GM12878 (cell line): ENCODE measurements around the gene ZNRF3. TPM values are rescaled to one million over a fixed set of nuclear protein-coding genes. Genes with fewer than 3 reads are reported as not detected.

Experiments
- ATAC-seq: fragments of 200-7000 bp; cut with Tn5 transposase; 3 replicates; pipeline ENCODE4 v1.9.1; 2020; ENCODE audit warnings: mild to moderate bottlenecking, moderate library complexity
- BruUV-seq: library from RNA; stranded (reverse); fragments of 400-500 nt; replicated peaks from 2 replicates; lab custom pipeline; 2021; lab: Mats Ljungman, UMichigan
- CTCF ChIA-PET: fragments of 300-600 bp; sonication (Branson Sonifier 250); formaldehyde crosslinking; extraction: SDS; loops from one replicate; lab custom pipeline; 2021; ENCODE audit warnings: inconsistent platforms; lab: Yijun Ruan, JAX
- POLR2A ChIA-PET: fragments of 350-600 bp; formaldehyde crosslinking; extraction: SDS; loops from one replicate; lab custom pipeline; 2021; ENCODE audit warnings: inconsistent platforms; lab: Charles Lee
- RAD21 ChIA-PET: fragments of 300-600 bp; sonication (Branson Sonifier 250); formaldehyde crosslinking; loops from one replicate; lab custom pipeline; 2023; ENCODE audit warnings: antibody characterized with exemption; ENCODE audit not compliant: unreplicated experiment; lab: Charles Lee
- SMC1A ChIA-PET: fragments of 300-600 bp; sonication (Branson Sonifier 250); formaldehyde crosslinking; loops from one replicate; lab custom pipeline; 2023; ENCODE audit not compliant: unreplicated experiment, uncharacterized antibody; lab: Charles Lee
- DNase-seq: peaks from one replicate; pipeline ENCODE4 v3.0.0-alpha.2; 2011; ENCODE audit warnings: low read depth, low spot score
- FAIRE-seq: peaks from 3 replicates; lab custom pipeline; 2011; peaks lifted over from hg19 to GRCh38; lab: Jason Lieb, UNC
- H2AFZ ChIP-seq: 2 replicates; pipeline ENCODE4 v1.6.0; 2011; ENCODE audit warnings: low read depth, low read length, control low read depth; ENCODE audit not compliant: control insufficient read depth
- H3K27ac ChIP-seq: 2 replicates; pipeline ENCODE4 v1.5.1; 2011; ENCODE audit warnings: control low read depth; ENCODE audit not compliant: control insufficient read depth, insufficient read depth
- H3K27me3 ChIP-seq, 2 experiments: replicated peaks in 1 of 2; 2 replicates each; pipeline versions ENCODE4 v1.6.0 to v1.6.1; 2011; ENCODE audit warnings: low read length in 1 of 2; ENCODE audit not compliant: control insufficient read depth in 2 of 2, insufficient read depth in 2 of 2
- H3K36me3 ChIP-seq, 2 experiments: 2 replicates each; pipeline ENCODE4 v1.5.1; 2011; ENCODE audit warnings: low read length in 1 of 2; ENCODE audit not compliant: control insufficient read depth in 2 of 2, insufficient read depth in 2 of 2
- H3K4me1 ChIP-seq: 2 replicates; pipeline ENCODE4 v1.6.1; 2011; ENCODE audit warnings: mild to moderate bottlenecking, low read length, moderate library complexity, mixed read lengths; ENCODE audit not compliant: control insufficient read depth, insufficient read depth
- H3K4me2 ChIP-seq: 2 replicates; pipeline ENCODE4 v1.6.0; 2011; ENCODE audit warnings: control low read depth; ENCODE audit not compliant: control insufficient read depth, insufficient read depth
- H3K4me3 ChIP-seq: fragments of 200-600 bp; sonication (generic); 2 replicates; pipeline ENCODE4 v1.5.1; 2016
- H3K79me2 ChIP-seq: 2 replicates; pipeline ENCODE4 v1.6.0; 2011; ENCODE audit warnings: low read length; ENCODE audit not compliant: control insufficient read depth, insufficient read depth
- H3K9ac ChIP-seq: 2 replicates; pipeline ENCODE4 v1.8.0; 2011; ENCODE audit warnings: low read length, control low read depth, mixed read lengths; ENCODE audit not compliant: control insufficient read depth, insufficient read depth
- H3K9me3 ChIP-seq: replicated peaks from 3 replicates; pipeline ENCODE4 v1.5.1; 2011; ENCODE audit warnings: mild to moderate bottlenecking, low read length; ENCODE audit not compliant: control insufficient read depth, insufficient read depth
- H4K20me1 ChIP-seq: 2 replicates; pipeline ENCODE4 v1.6.0; 2011; ENCODE audit not compliant: control insufficient read depth, insufficient read depth
- BHLHE40 ChIP-seq, 2 experiments: fragments of 450-650 bp in 1 of 2; IDR thresholded peaks; 2 replicates each; pipeline ENCODE4 v1.6.1; 2011 to 2017; ENCODE audit warnings: low read depth in 2 of 2, borderline replicate concordance in 1 of 2, improper control_type of control experiment in 1 of 2, low read length in 1 of 2, mild to moderate bottlenecking in 1 of 2
- CEBPB ChIP-seq, 2 experiments: fragments of 150-350 bp in 1 of 2; IDR thresholded peaks; 2 replicates each; pipeline ENCODE4 v1.6.1; 2012 to 2014; ENCODE audit warnings: low read depth in 2 of 2, low read length in 2 of 2, borderline replicate concordance in 1 of 2, inconsistent platforms in 1 of 2
- CHD2 ChIP-seq: IDR thresholded peaks from 2 replicates; pipeline ENCODE4 v1.6.1; 2011; ENCODE audit warnings: low read depth, low read length, improper control_type of control experiment, borderline replicate concordance
- EP300 ChIP-seq, 2 experiments: fragments of 150-350 bp in 1 of 2; IDR thresholded peaks; 2 replicates each; pipeline ENCODE4 v1.6.1; 2011 to 2012; ENCODE audit warnings: low read depth in 2 of 2, low read length in 2 of 2, borderline replicate concordance in 1 of 2, improper control_type of control experiment in 1 of 2, inconsistent platforms in 1 of 2; ENCODE audit not compliant: control insufficient read depth in 1 of 2
- FOXK2 ChIP-seq: fragments of 450-650 bp; IDR thresholded peaks from 2 replicates; pipeline ENCODE4 v1.6.1; 2017; ENCODE audit warnings: mild to moderate bottlenecking, moderate library complexity
- HCFC1 ChIP-seq: fragments of 150-350 bp; IDR thresholded peaks from 2 replicates; pipeline ENCODE4 v1.6.1; 2014; ENCODE audit warnings: low read length
- IRF5 ChIP-seq: fragments of 450-650 bp; IDR thresholded peaks from 2 replicates; pipeline ENCODE4 v1.6.1; 2017; ENCODE audit warnings: borderline replicate concordance
- KLF5 ChIP-seq: fragments of 450-650 bp; IDR thresholded peaks from 2 replicates; pipeline ENCODE4 v1.6.1; 2014; ENCODE audit warnings: mild to moderate bottlenecking; ENCODE audit not compliant: partially characterized antibody
- MYB ChIP-seq: fragments of 150-350 bp; IDR thresholded peaks from 2 replicates; pipeline ENCODE4 v1.6.1; 2014; ENCODE audit warnings: mild to moderate bottlenecking, low read depth, low read length, borderline replicate concordance
- NFYA ChIP-seq: IDR thresholded peaks from 2 replicates; pipeline ENCODE4 v1.6.1; 2011; ENCODE audit warnings: low read depth, mild to moderate bottlenecking, low read length, improper control_type of control experiment, borderline replicate concordance
- NR2C2 ChIP-seq: IDR thresholded peaks from 2 replicates; pipeline ENCODE4 v1.6.1; 2011; ENCODE audit warnings: borderline replicate concordance, low read depth; ENCODE audit not compliant: control insufficient read depth, insufficient read length
- RCOR1 ChIP-seq: conservative IDR thresholded peaks from 2 replicates; pipeline ENCODE4 v1.6.1; 2012; ENCODE audit warnings: low read depth, low read length, improper control_type of control experiment
- RELA ChIP-seq: fragments of 450-650 bp; IDR thresholded peaks from 2 replicates; pipeline ENCODE4 v1.8.0; 2014; ENCODE audit warnings: borderline replicate concordance; ENCODE audit not compliant: partially characterized antibody
- SMC3 ChIP-seq: IDR thresholded peaks from 2 replicates; pipeline ENCODE4 v1.6.1; 2011; ENCODE audit warnings: low read length, improper control_type of control experiment, borderline replicate concordance
- SUPT20H ChIP-seq: IDR thresholded peaks from 2 replicates; pipeline ENCODE4 v1.6.1; 2011; ENCODE audit warnings: low read depth, mild to moderate bottlenecking, low read length, moderate library complexity, borderline replicate concordance; ENCODE audit not compliant: control insufficient read depth
- YY1 ChIP-seq: IDR thresholded peaks from 2 replicates; pipeline ENCODE4 v1.6.1; 2011; ENCODE audit warnings: low read depth, mild to moderate bottlenecking, low read length
- ZZZ3 ChIP-seq: IDR thresholded peaks from 2 replicates; pipeline ENCODE4 v1.6.1; 2011; ENCODE audit warnings: low read depth; ENCODE audit not compliant: control insufficient read depth, insufficient read length
- WGBS: methylation state at CpG from one replicate; pipeline ENCODE4 v1.1.6; 2016; ENCODE audit warnings: low lambda C conversion rate; ENCODE audit not compliant: insufficient replicate concordance, insufficient coverage; ENCODE audit errors: missing lambda C conversion rate; 5-methylcytosine and 5-hydroxymethylcytosine counted together
- in situ Hi-C: fragments of 300-500 bp; cut with MboI; formaldehyde crosslinking; loops from 9 replicates; pipeline ENCODE4 v1.14.3; 2018; ENCODE audit warnings: mixed read lengths
- intact Hi-C: fragments of 100-400 bp; cut with micrococcal nuclease; formaldehyde crosslinking; loops from one replicate; pipeline ENCODE4 v1.14.2; 2022; ENCODE audit not compliant: unreplicated experiment
- polyA plus RNA-seq, 11 experiments: library from polyadenylated mRNA; depleted of rRNA in 4 of 11; unstranded in 6 of 11; stranded (reverse) in 5 of 11; fragments of >200 nt; fragmentation: Nextera tagmentation in 4 of 11; fragmentation: Illumina TruSeq in 1 of 11; extraction: Ambion mirVana in 4 of 11; extraction: Trizol in 1 of 11; gene quantifications; 1 replicate in 1 of 11; 2 replicates in 10 of 11; pipeline versions ENCODE4 v1.2.1 to v1.2.3, GENCODE V29; 2011 to 2016; ENCODE audit warnings: inconsistent platforms in 2 of 11, missing spikeins in 2 of 11, low read depth in 1 of 11
- total RNA-seq, 4 experiments: library from RNA; depleted of rRNA in 3 of 4; stranded (reverse); fragments of >200 nt in 3 of 4; fragmentation: Illumina TruSeq in 1 of 4; extraction: Trizol in 1 of 4; gene quantifications; 2 replicates each; pipeline versions ENCODE4 v1.2.1 to v1.2.3, GENCODE V29; 2013 to 2021

ZNRF3 gene
- total and polyA plus RNA-seq, 10 of the 15 experiments (the other 5 are each of a cell fraction or from before 2014, with no cell fraction given) = 0.05 to 2.4 (median 0.46) TPM

- ChIA-PET RAD21 (interaction anchor here (0.6 to 9.2 kb wide), 20 partner anchors 12 to 141 kb away, joined by 3 to 84 read pairs (median 4); partner anchors contain the start of genes XBP1 and ZNRF3), POLR2A (interaction anchor here (0.5 to 3.0 kb wide), 17 partner anchors 9 to 175 kb away, joined by 3 to 16 read pairs (median 4); no protein-coding TSS in a partner anchor), CTCF (interaction anchor here (0.6 to 7.2 kb wide), 13 partner anchors 11 to 308 kb away, joined by 3 to 78 read pairs (median 4); no protein-coding TSS in a partner anchor), SMC1A (interaction anchor here (0.7 to 6.7 kb wide), 21 partner anchors 10 to 260 kb away, joined by 3 to 117 read pairs (median 5); partner anchors contain the start of gene ZNRF3)
- Histone ChIP-seq H4K20me1 (no peaks in the 10 kb centered on the region), H3K27me3 (no peaks in the 10 kb centered on the region; a peak in 1 of 4 replicates), H3K79me2 (no peaks in the 10 kb centered on the region), H3K9me3 (no peaks in the 10 kb centered on the region; the same call in 2 of the 3 replicates), H3K4me1 (peaks cover 23% of the 10 kb centered on the region), H2AFZ (no peak overlapping the region), H3K36me3 (no peaks in the 10 kb centered on the region), H3K9ac (no peak overlapping the region), H3K4me2 (peak overlapping the region; percentile 65), H3K4me3 (peak overlapping the region; percentile 3; the same call in 1 of the 2 replicates), H3K27ac (no peak overlapping the region)
- in situ Hi-C loops = no loop called here
- intact Hi-C loops = loop anchor here (1.0 to 5.0 kb wide), 5 partner anchors 23 to 260 kb away; no protein-coding TSS in a partner anchor
- BruUV-seq = no TSS peak
- 0% methylated on average over 5 of the region's 5 CpGs for whole genome bisulfite sequencing
- peak; percentile 59 for FAIRE-seq
- ATAC-seq = peak; percentile 91
- DNase-seq = peak; percentile 89
- TF ChIP-seq KLF5 = no peak
- no peak; the same call in 1 of the 2 replicates for TF ChIP-seq FOXK2
- no peak for TF ChIP-seq RCOR1
- 0 out of 4 replicates have a peak, but pooled peaks of 1 of the 2 experiments have one; percentile 57 for TF ChIP-seq CEBPB (IDR thresholded peaks at IDR 0.05; ENCODE audit: borderline replicate concordance in 1 of 2, low read depth in 2 of 2, low read length in 2 of 2)
- TF ChIP-seq SMC3 = no peak
- TF ChIP-seq YY1 = 0 out of 2 replicates have a peak, but pooled peaks have one; percentile 13
- no peak for TF ChIP-seq ZZZ3
- TF ChIP-seq IRF5 = no peak
- TF ChIP-seq EP300 (IDR thresholded peaks at IDR 0.05; ENCODE audit: borderline replicate concordance in 1 of 2, control insufficient read depth in 1 of 2, low read depth in 2 of 2, low read length in 2 of 2) = peak; percentile 71 to 89; a peak in 2 of 4 replicates
- no peak for TF ChIP-seq RELA
- no peak for TF ChIP-seq HCFC1
- TF ChIP-seq NFYA = no peak
- TF ChIP-seq MYB = no peak
- TF ChIP-seq SUPT20H = no peak
- TF ChIP-seq BHLHE40 (IDR thresholded peaks at IDR 0.05; ENCODE audit: borderline replicate concordance in 1 of 2, low read depth in 2 of 2, low read length in 1 of 2) = peak; percentile 88
- peak; percentile 60; the same call in 1 of the 2 replicates for TF ChIP-seq CHD2
- no peak for TF ChIP-seq NR2C2
Observed at GRCh38 chr22:28907311-28908008, 24.1 kb downstream of the ZNRF3 start.
